ENCODE data around the gene PHTF2.

DNA sequence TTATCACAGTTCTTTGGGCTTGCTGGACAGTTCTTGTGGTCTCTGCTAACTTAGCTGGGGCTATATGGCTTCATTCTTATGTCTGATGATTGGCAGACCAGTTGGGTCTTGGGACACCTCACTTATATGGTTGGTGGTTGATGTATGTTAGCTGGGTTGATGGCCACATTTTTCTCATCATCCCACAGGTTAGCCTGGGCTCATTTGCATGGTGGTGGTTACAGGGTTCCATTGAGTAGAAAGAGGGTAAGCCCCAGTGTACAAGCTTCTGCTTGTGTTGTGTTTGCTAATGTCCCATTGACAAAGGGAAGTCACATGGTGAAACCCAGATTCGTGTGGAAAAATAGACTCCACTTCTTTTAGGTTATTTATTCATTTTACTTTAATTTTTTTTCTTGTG is 41.0 kb upstream of the PHTF2 start:
- TF ChIP-seq POLR2A (IDR thresholded peaks at IDR 0.05; ENCODE audit: low read depth, low read length): no peak
- no peak for TF ChIP-seq POLR2AphosphoS5 (IDR thresholded peaks at IDR 0.05; ENCODE audit: low read depth, low read length)

Measured in GM12891 (cell line).